ENCODE data around the gene EIF6. TPM values are rescaled to one million over a fixed set of nuclear protein-coding genes. Genes with fewer than 3 reads are reported as not detected.

EIF6 gene
- total and polyA plus RNA-seq, 9 of the 15 experiments (the other 6 are each of a cell fraction or from before 2014, with no cell fraction given): 165 to 832 (median 229) TPM

DNA sequence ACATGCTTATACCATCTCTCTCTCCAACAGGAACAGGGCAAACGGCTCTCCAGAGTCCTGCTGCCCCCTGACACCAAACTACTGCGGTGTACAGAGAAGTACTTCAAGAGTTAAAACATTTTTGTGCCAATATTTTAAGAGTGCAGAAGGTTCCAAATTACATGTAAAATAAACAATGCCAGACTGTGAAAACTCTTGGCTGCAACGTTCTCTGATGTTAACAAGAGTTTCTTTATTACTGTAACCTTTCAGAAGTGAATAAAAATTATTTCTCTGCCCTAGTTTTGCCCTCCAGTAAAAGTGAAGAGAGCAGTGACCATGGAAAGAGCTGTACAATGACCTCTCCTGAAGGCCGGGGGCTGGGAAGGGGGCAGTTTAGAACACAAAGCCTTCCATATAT is 49.0 kb upstream of the EIF6 start (continued):
- TF ChIP-seq, protein P1, sequence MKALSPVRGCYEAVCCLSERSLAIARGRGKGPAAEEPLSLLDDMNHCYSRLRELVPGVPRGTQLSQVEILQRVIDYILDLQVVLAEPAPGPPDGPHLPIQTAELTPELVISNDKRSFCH (CRISPR knock-in tag; IDR thresholded peaks at IDR 0.05): no peak
- TF ChIP-seq, protein P1 (tag; IDR thresholded peaks at IDR 0.05): no peak

DNA sequence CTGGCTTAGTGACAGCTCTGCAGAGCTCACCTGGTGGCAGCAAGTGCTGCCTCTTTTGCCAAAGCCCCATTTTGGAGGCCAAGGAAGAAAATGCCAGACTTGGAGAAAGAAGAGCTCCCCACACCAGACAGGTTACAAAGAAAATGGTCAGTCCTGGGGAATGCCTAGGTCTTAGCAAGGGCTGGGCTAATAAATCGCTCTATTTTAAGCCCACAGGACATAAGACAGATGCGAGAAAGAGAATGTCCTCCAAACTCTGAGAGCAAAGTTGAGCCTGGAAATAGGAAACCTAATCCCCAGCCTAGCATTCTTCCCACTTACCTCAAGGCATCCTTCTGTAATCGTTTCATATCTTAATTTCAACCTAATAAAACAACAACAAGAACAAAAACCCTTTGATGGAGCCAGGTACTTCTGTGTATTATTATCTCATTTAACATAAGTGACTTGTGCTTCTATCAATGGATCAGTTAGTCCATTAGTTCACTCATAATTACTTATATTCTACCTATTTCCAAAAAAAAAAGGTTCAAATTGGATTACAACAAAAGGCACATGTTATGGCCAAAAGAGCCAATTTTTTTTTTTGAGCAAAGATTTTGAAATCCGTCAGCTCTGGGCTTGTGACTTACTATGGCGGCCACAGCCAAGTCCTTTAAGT is 48.1 kb upstream of the EIF6 start:
- ATAC-seq (no peak), DNase-seq (ENCODE audit: extremely low read depth in 1 of 4, low spot score in 3 of 4) (no peak), FAIRE-seq (no peak)
- peaks cover 5 to 20% of the 10 kb centered on the region in 2 experiments; a peak in 4 of 5 replicates for H3K4me1 ChIP-seq (replicated peaks in 1 of 2; ENCODE audit: control insufficient read depth in 2 of 2, insufficient read depth in 2 of 2, low read length in 2 of 2)
- ChIA-PET POLR2A (interaction anchor here (0.7 to 1.8 kb wide), 3 partner anchors 10 to 78 kb away, joined by 3 to 5 read pairs (median 4); no protein-coding TSS in a partner anchor), CTCF (ENCODE audit: low intra/inter-chr PET ratio) (interaction anchor here (0.7 kb wide), 1 partner anchor 12 kb away, joined by 3 read pairs; no protein-coding TSS in a partner anchor)
- no peaks in the 10 kb centered on the region for H4K20me1 ChIP-seq (replicated peaks; ENCODE audit: control insufficient read depth, insufficient read depth, low read length)
- no peaks in the 10 kb centered on the region for H3K9me3 ChIP-seq (replicated peaks; ENCODE audit: control insufficient read depth, insufficient read depth, low read depth, low read length)
- H3K4me3 ChIP-seq: no peak overlapping the region
- no peak overlapping the region for H2AFZ ChIP-seq (ENCODE audit: low read depth, low read length)
- H3K9me1 ChIP-seq (ENCODE audit: control insufficient read depth, insufficient read depth, low read length): no peaks in the 10 kb centered on the region
- 75% methylated on average over 5 of the region's 5 CpGs for WGBS (ENCODE audit: insufficient coverage, low coverage, missing lambda C conversion rate)
- no peak overlapping the region for H3K4me2 ChIP-seq (ENCODE audit: insufficient read depth, low read length)
- H3K79me2 ChIP-seq (ENCODE audit: control insufficient read depth, insufficient read depth, low read length): no peaks in the 10 kb centered on the region
- H3K27me3 ChIP-seq (ENCODE audit: control insufficient read depth in 2 of 2, insufficient read depth in 2 of 2, low read length in 2 of 2): no peaks in the 10 kb centered on the region
- no peak overlapping the region; a peak in 1 of 4 replicates for H3K9ac ChIP-seq (ENCODE audit: insufficient read depth in 1 of 2, low read depth in 2 of 2, low read length in 2 of 2)
- BruUV-seq (replicated peaks): no TSS peak
- intact Hi-C loops (cut with micrococcal nuclease): no loop called here
- peaks cover 7% of the 10 kb centered on the region; the same call in 1 of the 3 replicates for H3K36me3 ChIP-seq (ENCODE audit: control insufficient read depth, insufficient read depth, low read length)
- in situ Hi-C loops (cut with MboI): no loop called here
- H3K27ac ChIP-seq (ENCODE audit: extremely low read depth, low read depth, low read length): no peak overlapping the region
- TF ChIP-seq BHLHE40 (IDR thresholded peaks at IDR 0.05; ENCODE audit: low read length) (no peak), HNRNPH1 (optimal IDR thresholded peaks at IDR 0.05; ENCODE audit: low read depth, low read length) (no peak), BRCA1 (IDR thresholded peaks at IDR 0.05) (no peak), BRCA1 (CRISPR knock-in tag; IDR thresholded peaks at IDR 0.05) (no peak), TBL1XR1 (IDR thresholded peaks at IDR 0.05; ENCODE audit: low read length in 2 of 2) (no peak), RNF2 (IDR thresholded peaks at IDR 0.05) (no peak), U2AF2 (optimal IDR thresholded peaks at IDR 0.05; ENCODE audit: low read depth, low read length) (no peak)
- TF ChIP-seq, protein P2, sequence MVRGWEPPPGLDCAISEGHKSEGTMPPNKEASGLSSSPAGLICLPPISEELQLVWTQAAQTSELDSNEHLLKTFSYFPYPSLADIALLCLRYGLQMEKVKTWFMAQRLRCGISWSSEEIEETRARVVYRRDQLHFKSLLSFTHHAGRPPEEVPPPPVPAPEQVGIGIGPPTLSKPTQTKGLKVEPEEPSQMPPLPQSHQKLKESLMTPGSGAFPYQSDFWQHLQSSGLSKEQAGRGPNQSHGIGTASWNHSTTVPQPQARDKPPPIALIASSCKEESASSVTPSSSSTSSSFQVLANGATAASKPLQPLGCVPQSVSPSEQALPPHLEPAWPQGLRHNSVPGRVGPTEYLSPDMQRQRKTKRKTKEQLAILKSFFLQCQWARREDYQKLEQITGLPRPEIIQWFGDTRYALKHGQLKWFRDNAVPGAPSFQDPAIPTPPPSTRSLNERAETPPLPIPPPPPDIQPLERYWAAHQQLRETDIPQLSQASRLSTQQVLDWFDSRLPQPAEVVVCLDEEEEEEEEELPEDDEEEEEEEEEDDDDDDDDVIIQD (CRISPR knock-in tag; IDR thresholded peaks at IDR 0.05): no peak
- TF ChIP-seq, protein P3, sequence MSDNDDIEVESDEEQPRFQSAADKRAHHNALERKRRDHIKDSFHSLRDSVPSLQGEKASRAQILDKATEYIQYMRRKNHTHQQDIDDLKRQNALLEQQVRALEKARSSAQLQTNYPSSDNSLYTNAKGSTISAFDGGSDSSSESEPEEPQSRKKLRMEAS (CRISPR knock-in tag; IDR thresholded peaks at IDR 0.05): no peak
- TF ChIP-seq, protein P4, sequence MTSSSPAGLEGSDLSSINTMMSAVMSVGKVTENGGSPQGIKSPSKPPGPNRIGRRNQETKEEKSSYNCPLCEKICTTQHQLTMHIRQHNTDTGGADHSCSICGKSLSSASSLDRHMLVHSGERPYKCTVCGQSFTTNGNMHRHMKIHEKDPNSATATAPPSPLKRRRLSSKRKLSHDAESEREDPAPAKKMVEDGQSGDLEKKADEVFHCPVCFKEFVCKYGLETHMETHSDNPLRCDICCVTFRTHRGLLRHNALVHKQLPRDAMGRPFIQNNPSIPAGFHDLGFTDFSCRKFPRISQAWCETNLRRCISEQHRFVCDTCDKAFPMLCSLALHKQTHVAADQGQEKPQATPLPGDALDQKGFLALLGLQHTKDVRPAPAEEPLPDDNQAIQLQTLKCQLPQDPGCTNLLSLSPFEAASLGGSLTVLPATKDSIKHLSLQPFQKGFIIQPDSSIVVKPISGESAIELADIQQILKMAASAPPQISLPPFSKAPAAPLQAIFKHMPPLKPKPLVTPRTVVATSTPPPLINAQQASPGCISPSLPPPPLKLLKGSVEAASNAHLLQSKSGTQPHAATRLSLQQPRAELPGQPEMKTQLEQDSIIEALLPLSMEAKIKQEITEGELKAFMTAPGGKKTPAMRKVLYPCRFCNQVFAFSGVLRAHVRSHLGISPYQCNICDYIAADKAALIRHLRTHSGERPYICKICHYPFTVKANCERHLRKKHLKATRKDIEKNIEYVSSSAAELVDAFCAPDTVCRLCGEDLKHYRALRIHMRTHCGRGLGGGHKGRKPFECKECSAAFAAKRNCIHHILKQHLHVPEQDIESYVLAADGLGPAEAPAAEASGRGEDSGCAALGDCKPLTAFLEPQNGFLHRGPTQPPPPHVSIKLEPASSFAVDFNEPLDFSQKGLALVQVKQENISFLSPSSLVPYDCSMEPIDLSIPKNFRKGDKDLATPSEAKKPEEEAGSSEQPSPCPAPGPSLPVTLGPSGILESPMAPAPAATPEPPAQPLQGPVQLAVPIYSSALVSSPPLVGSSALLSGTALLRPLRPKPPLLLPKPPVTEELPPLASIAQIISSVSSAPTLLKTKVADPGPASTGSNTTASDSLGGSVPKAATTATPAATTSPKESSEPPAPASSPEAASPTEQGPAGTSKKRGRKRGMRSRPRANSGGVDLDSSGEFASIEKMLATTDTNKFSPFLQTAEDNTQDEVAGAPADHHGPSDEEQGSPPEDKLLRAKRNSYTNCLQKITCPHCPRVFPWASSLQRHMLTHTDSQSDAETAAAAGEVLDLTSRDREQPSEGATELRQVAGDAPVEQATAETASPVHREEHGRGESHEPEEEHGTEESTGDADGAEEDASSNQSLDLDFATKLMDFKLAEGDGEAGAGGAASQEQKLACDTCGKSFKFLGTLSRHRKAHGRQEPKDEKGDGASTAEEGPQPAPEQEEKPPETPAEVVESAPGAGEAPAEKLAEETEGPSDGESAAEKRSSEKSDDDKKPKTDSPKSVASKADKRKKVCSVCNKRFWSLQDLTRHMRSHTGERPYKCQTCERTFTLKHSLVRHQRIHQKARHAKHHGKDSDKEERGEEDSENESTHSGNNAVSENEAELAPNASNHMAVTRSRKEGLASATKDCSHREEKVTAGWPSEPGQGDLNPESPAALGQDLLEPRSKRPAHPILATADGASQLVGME (CRISPR knock-in tag; IDR thresholded peaks at IDR 0.05): no peak

All from K562 (cell line).